ENCODE data around the gene HECTD2.
A peak's percentile ranks its signal among the peaks of the same experiment; 100 is the strongest.
"Not testable (repeated sequence)": the region's sequence is repeated elsewhere in the genome, so short reads cannot be mapped to it uniquely, and the experiment has no call there.

The HECTD2 gene

GRCh38 chr10:91559169-91559568, 149.0 kb downstream of the HECTD2 start:
- DNase-seq (ENCODE audit: low read depth) = no peak
- Histone ChIP-seq H3K36me3 (ENCODE audit: control insufficient read depth, insufficient read depth, low read length, severe bottlenecking) (no peaks in the 10 kb centered on the region), H3K27me3 (replicated peaks; ENCODE audit: control insufficient read depth, insufficient read depth, low read length) (no peaks in the 10 kb centered on the region), H3K4me1 (ENCODE audit: control insufficient read depth, insufficient read depth, low read length) (peaks cover 16% of the 10 kb centered on the region), H3K9me3 (ENCODE audit: control insufficient read depth, low read length) (no peaks in the 10 kb centered on the region), H3K4me3 (ENCODE audit: low read length) (no peak overlapping the region), H3K9ac (ENCODE audit: low read length) (no peak overlapping the region)

DNA sequence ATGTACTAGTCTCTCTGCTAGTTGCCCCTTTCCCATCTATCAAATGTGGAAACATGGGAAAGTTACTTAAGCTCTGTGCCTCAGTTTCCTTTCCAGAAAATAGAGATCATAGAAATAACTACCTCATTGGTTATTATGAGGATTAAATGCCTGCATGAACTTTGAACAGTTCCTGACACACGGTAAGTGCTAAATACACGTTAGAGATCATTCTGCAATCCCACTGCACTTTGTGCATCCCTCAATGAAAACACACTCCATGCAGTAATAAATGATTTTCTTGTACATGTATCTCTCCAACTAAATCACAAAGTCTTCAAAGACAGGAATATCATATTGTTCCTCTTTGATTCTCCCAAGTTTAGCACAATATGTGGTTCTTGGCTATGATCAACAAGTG, 149.6 kb downstream of the HECTD2 start:
- no peak overlapping the region for H3K9ac ChIP-seq (ENCODE audit: low read length)
- peaks cover 16% of the 10 kb centered on the region for H3K4me1 ChIP-seq (ENCODE audit: control insufficient read depth, insufficient read depth, low read length)
- H3K27me3 ChIP-seq (replicated peaks; ENCODE audit: control insufficient read depth, insufficient read depth, low read length) = no peaks in the 10 kb centered on the region
- H3K4me3 ChIP-seq (ENCODE audit: low read length) = no peak overlapping the region
- no peaks in the 10 kb centered on the region for H3K36me3 ChIP-seq (ENCODE audit: control insufficient read depth, insufficient read depth, low read length, severe bottlenecking)
- DNase-seq (ENCODE audit: low read depth) = no peak
- H3K9me3 ChIP-seq (ENCODE audit: control insufficient read depth, low read length) = no peaks in the 10 kb centered on the region

GRCh38 chr10:91560827-91561226, 150.7 kb downstream of the HECTD2 start:
- peaks cover 16% of the 10 kb centered on the region for H3K4me1 ChIP-seq (ENCODE audit: control insufficient read depth, insufficient read depth, low read length)
- not testable (repeated sequence) for H3K27me3 ChIP-seq (replicated peaks; ENCODE audit: control insufficient read depth, insufficient read depth, low read length); H3K4me3 ChIP-seq (ENCODE audit: low read length); H3K36me3 ChIP-seq (ENCODE audit: control insufficient read depth, insufficient read depth, low read length, severe bottlenecking); H3K9ac ChIP-seq (ENCODE audit: low read length); H3K9me3 ChIP-seq (ENCODE audit: control insufficient read depth, low read length)
- DNase-seq (ENCODE audit: low read depth) = peak; percentile 65

- Histone ChIP-seq H3K27me3 (replicated peaks; ENCODE audit: control insufficient read depth, insufficient read depth, low read length) (no peaks in the 10 kb centered on the region), H3K9ac (ENCODE audit: low read length) (no peak overlapping the region), H3K36me3 (ENCODE audit: control insufficient read depth, insufficient read depth, low read length, severe bottlenecking) (no peaks in the 10 kb centered on the region), H3K4me3 (ENCODE audit: low read length) (no peak overlapping the region), H3K9me3 (ENCODE audit: control insufficient read depth, low read length) (no peaks in the 10 kb centered on the region), H3K4me1 (ENCODE audit: control insufficient read depth, insufficient read depth, low read length) (peaks cover 7% of the 10 kb centered on the region)
- DNase-seq (ENCODE audit: low read depth) = no peak
These were observed 152.9 kb downstream of the HECTD2 start for GRCh38 chr10:91562839-91563581.

GRCh38 chr10:91564026-91564425, 153.9 kb downstream of the HECTD2 start:
- peaks cover 6% of the 10 kb centered on the region for H3K4me1 ChIP-seq (ENCODE audit: control insufficient read depth, insufficient read depth, low read length)
- no peak overlapping the region for H3K4me3 ChIP-seq (ENCODE audit: low read length)
- H3K36me3 ChIP-seq (ENCODE audit: control insufficient read depth, insufficient read depth, low read length, severe bottlenecking) = no peaks in the 10 kb centered on the region
- H3K9ac ChIP-seq (ENCODE audit: low read length) = no peak overlapping the region
- H3K9me3 ChIP-seq (ENCODE audit: control insufficient read depth, low read length) = no peaks in the 10 kb centered on the region
- no peak for DNase-seq (ENCODE audit: low read depth)
- no peaks in the 10 kb centered on the region for H3K27me3 ChIP-seq (replicated peaks; ENCODE audit: control insufficient read depth, insufficient read depth, low read length)

Measured in adipocyte (in vitro differentiated cells).